K562 (cell line): ENCODE measurements around the gene SHISA7. TPM values are rescaled to one million over a fixed set of nuclear protein-coding genes. Genes with fewer than 3 reads are reported as not detected.

ENCODE experiments used
- ATF3 ChIP-seq, 2 experiments: fragments of 450-650 bp in 1 of 2; sonication (generic) in 1 of 2; formaldehyde crosslinking in 1 of 2; IDR thresholded peaks in 1 of 2; conservative IDR thresholded peaks in 1 of 2; 2 replicates each; pipeline versions ENCODE4 v1.6.1 to v1.8.1; 2016 to 2023; ENCODE audit warnings: mild to moderate bottlenecking in 2 of 2, moderate library complexity in 2 of 2, inconsistent platforms in 1 of 2, missing genetic modification reagents in 1 of 2
- ATF6 ChIP-seq: sonication (generic); formaldehyde crosslinking; IDR thresholded peaks from 2 replicates; pipeline ENCODE4 v1.4.0; 2020; ENCODE audit warnings: mild to moderate bottlenecking, missing genetic modification reagents
- CEBPB ChIP-seq: fragments of 450-650 bp; IDR thresholded peaks from 2 replicates; pipeline ENCODE4 v1.6.1; 2016; ENCODE audit warnings: missing genetic modification characterization, missing compliant biosample characterization
- CHD4 ChIP-seq: fragments of 200-600 bp; sonication (generic); IDR thresholded peaks from 3 replicates; pipeline ENCODE4 v1.6.1; 2012; ENCODE audit warnings: low read depth, mild to moderate bottlenecking, mixed read lengths, low read length, inconsistent platforms; ENCODE audit not compliant: insufficient read depth, insufficient replicate concordance, poor library complexity, severe bottlenecking
- CREB3 ChIP-seq: fragments of 450-650 bp; conservative IDR thresholded peaks from 2 replicates; pipeline ENCODE4 v1.6.1; 2016; ENCODE audit warnings: missing genetic modification characterization, low read depth, mild to moderate bottlenecking, missing compliant biosample characterization, moderate library complexity
- EHMT2 ChIP-seq: fragments of 450-650 bp; IDR thresholded peaks from 2 replicates; pipeline ENCODE4 v1.6.1; 2018; ENCODE audit warnings: antibody characterized with exemption
- FOS ChIP-seq: IDR thresholded peaks from 3 replicates; pipeline ENCODE4 v1.6.1; 2011; ENCODE audit not compliant: insufficient read length; ENCODE audit errors: extremely low read depth
- FOXP4 ChIP-seq: sonication (generic); formaldehyde crosslinking; IDR thresholded peaks from 2 replicates; pipeline ENCODE4 v1.8.0; 2022; ENCODE audit warnings: mild to moderate bottlenecking, missing genetic modification reagents, borderline replicate concordance
- KLF13 ChIP-seq: fragments of 450-650 bp; IDR thresholded peaks from 2 replicates; pipeline ENCODE4 v1.6.1; 2016; ENCODE audit warnings: missing genetic modification characterization, low read depth, mild to moderate bottlenecking, missing compliant biosample characterization, moderate library complexity, borderline replicate concordance
- MCM2 ChIP-seq: fragments of 450-650 bp; IDR thresholded peaks from 2 replicates; pipeline ENCODE4 v1.6.1; 2017; ENCODE audit warnings: low read depth, mild to moderate bottlenecking
- MLLT1 ChIP-seq, 2 experiments: fragments of 450-650 bp; IDR thresholded peaks; 2 replicates each; pipeline ENCODE4 v1.6.1; 2016
- NONO ChIP-seq, 2 experiments: fragments of 200-400 bp in 1 of 2; fragments of 450-650 bp in 1 of 2; formaldehyde crosslinking in 1 of 2; IDR thresholded peaks; 2 replicates each; pipeline ENCODE4 v1.6.1; 2017; ENCODE audit warnings: low read depth in 2 of 2, mild to moderate bottlenecking in 2 of 2, moderate library complexity in 2 of 2, low read length in 1 of 2
- PHTF2 ChIP-seq: fragments of 250-450 bp; sonication (Bioruptor Pico); IDR thresholded peaks from 2 replicates; pipeline ENCODE4 v1.5.0; 2021; ENCODE audit warnings: mild to moderate bottlenecking
- POLR2B ChIP-seq: fragments of 450-650 bp; IDR thresholded peaks from 2 replicates; pipeline ENCODE4 v1.6.1; 2018; ENCODE audit warnings: low read depth; ENCODE audit not compliant: partially characterized antibody
- SMARCB1 ChIP-seq: IDR thresholded peaks from 2 replicates; pipeline ENCODE4 v1.6.1; 2011; ENCODE audit warnings: improper control_type of control experiment, low read depth; ENCODE audit not compliant: insufficient read length
- TRIM28 ChIP-seq: fragments of 450-650 bp; IDR thresholded peaks from 2 replicates; pipeline ENCODE4 v1.6.1; 2017
- ZBTB5 ChIP-seq: fragments of 450-650 bp; IDR thresholded peaks from 2 replicates; pipeline ENCODE4 v1.6.1; 2017; ENCODE audit warnings: antibody characterized with exemption
- polyA plus RNA-seq, 8 experiments: library from polyadenylated mRNA; depleted of rRNA in 4 of 8; stranded (reverse) in 5 of 8; unstranded in 3 of 8; fragments of >200 nt; fragmentation: Nextera tagmentation in 2 of 8; fragmentation: Illumina TruSeq in 1 of 8; extraction: Ambion mirVana in 2 of 8; extraction: Trizol in 1 of 8; gene quantifications; 2 replicates each; pipeline versions ENCODE4 v1.2.1 to v1.2.3, GENCODE V29; 2011 to 2014; ENCODE audit warnings: inconsistent platforms in 1 of 8, missing spikeins in 1 of 8
- total RNA-seq, 7 experiments: library from RNA; depleted of rRNA in 6 of 7; stranded (reverse); fragments of >200 nt in 6 of 7; fragmentation: Illumina TruSeq in 2 of 7; extraction: Trizol in 2 of 7; gene quantifications; 2 replicates each; pipeline versions ENCODE4 v1.2.1 to v1.2.3, GENCODE V29; 2011 to 2021; ENCODE audit warnings: low replicate concordance in 1 of 7

SHISA7 gene
- total and polyA plus RNA-seq, 9 of the 15 experiments (the other 6 are each of a cell fraction or from before 2014, with no cell fraction given): 0.01 to 0.40 (median 0.07) TPM

DNA sequence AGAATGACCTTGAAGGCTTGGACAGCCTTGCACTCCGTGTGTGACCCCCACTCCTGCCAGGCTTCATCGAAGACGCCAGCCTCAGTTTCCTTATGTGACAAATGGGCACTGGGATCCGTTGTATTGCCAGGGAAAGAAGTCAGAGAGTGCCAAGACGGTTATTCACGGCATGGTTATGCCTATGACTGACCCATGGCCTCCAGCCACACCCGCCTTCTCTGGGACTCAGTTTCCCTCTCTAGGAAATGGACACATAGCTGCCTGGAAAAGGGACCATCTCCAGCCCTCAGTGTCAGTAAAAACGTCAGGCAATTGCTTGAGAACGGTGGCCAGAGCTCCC lies 34.6 kb downstream of the SHISA7 start (continued):
- TF ChIP-seq FOXP4 (CRISPR knock-in tag) (no peak), CHD4 (peak; percentile 69), ZBTB5 (no peak), CEBPB (tag) (no peak), POLR2B (peak; percentile 38), SMARCB1 (no peak), PHTF2 (CRISPR knock-in tag) (no peak), ATF3 (IDR thresholded peaks at IDR 0.05) (no peak), ATF3 (CRISPR knock-in tag; conservative IDR thresholded peaks at IDR 0.05) (no peak), CREB3 (no peak; the same call in none of the 2 replicates), NONO (IDR thresholded peaks at IDR 0.05; ENCODE audit: low read depth in 2 of 2, low read length in 1 of 2) (0 out of 4 replicates have a peak, but pooled peaks of 1 of the 2 experiments have one; percentile 8), TRIM28 (peak; percentile 39; the same call in 1 of the 2 replicates), KLF13 (tag) (0 out of 2 replicates have a peak, but pooled peaks have one; percentile 19), MLLT1 (IDR thresholded peaks at IDR 0.05) (no peak), ATF6 (CRISPR knock-in tag) (no peak), MCM2 (no peak), EHMT2 (peak; percentile 82; the same call in 1 of the 2 replicates), FOS (no peak)
